Measurements from ENCODE around the gene DNAJA2. TPM values are rescaled to one million over a fixed set of nuclear protein-coding genes. Genes with fewer than 3 reads are reported as not detected.

The DNAJA2 gene
- polyA plus RNA-seq, 1 donor from 2014 or later: 99.5 TPM

GRCh38 chr16:46996952-46997458 is 23.5 kb upstream of the DNAJA2 start:
- Histone ChIP-seq H3F3A (ENCODE audit: insufficient read depth, low read length, poor library complexity, severe bottlenecking) (no peaks in the 10 kb centered on the region), H3K9ac (ENCODE audit: low read length) (no peak overlapping the region), H3K79me2 (replicated peaks; ENCODE audit: insufficient read depth, low read length) (no peaks in the 10 kb centered on the region), H3K27ac (ENCODE audit: low read length) (no peak overlapping the region), H3K4me2 (ENCODE audit: low read length) (no peak overlapping the region), H3K4me3 (ENCODE audit: low read length) (no peak overlapping the region), H4K20me1 (ENCODE audit: insufficient read depth) (no peaks in the 10 kb centered on the region), H3K36me3 (ENCODE audit: insufficient read depth, low read length) (no peaks in the 10 kb centered on the region), H3K27me3 (ENCODE audit: insufficient read depth, low read depth, low read length) (no peaks in the 10 kb centered on the region), H3K9me3 (ENCODE audit: low read length) (peaks cover 5% of the 10 kb centered on the region), H3K9me2 (ENCODE audit: insufficient read depth, low read length) (no peaks in the 10 kb centered on the region), H2AFZ (ENCODE audit: low read depth, low read length) (no peak overlapping the region)
- no peak for TF ChIP-seq CTCF (IDR thresholded peaks at IDR 0.05; ENCODE audit: poor library complexity, severe bottlenecking)
- TF ChIP-seq SMC3 (conservative IDR thresholded peaks at IDR 0.05; ENCODE audit: poor library complexity): no peak
- TF ChIP-seq EZH2 (IDR thresholded peaks at IDR 0.05; ENCODE audit: borderline replicate concordance, insufficient read depth, low read length, poor library complexity, severe bottlenecking): no peak
- no peak for TF ChIP-seq POLR2AphosphoS5 (IDR thresholded peaks at IDR 0.05)
- TF ChIP-seq REST (IDR thresholded peaks at IDR 0.05; ENCODE audit: borderline replicate concordance): no peak
- no peak for TF ChIP-seq EP300 (conservative IDR thresholded peaks at IDR 0.05; ENCODE audit: poor library complexity, severe bottlenecking)
- TF ChIP-seq TAF1 (IDR thresholded peaks at IDR 0.05; ENCODE audit: low read depth): no peak
- no peak for TF ChIP-seq RAD21 (conservative IDR thresholded peaks at IDR 0.05)
- TF ChIP-seq MXI1 (conservative IDR thresholded peaks at IDR 0.05; ENCODE audit: poor library complexity, severe bottlenecking): no peak

GRCh38 chr16:46996391-46996790 is 22.9 kb upstream of the DNAJA2 start:
- no peaks in the 10 kb centered on the region for H3K9me2 ChIP-seq (ENCODE audit: insufficient read depth, low read length)
- no peaks in the 10 kb centered on the region for H4K20me1 ChIP-seq (ENCODE audit: insufficient read depth)
- no peaks in the 10 kb centered on the region for H3K27me3 ChIP-seq (ENCODE audit: insufficient read depth, low read depth, low read length)
- no peaks in the 10 kb centered on the region for H3K79me2 ChIP-seq (replicated peaks; ENCODE audit: insufficient read depth, low read length)
- H3K36me3 ChIP-seq (ENCODE audit: insufficient read depth, low read length): no peaks in the 10 kb centered on the region
- TF ChIP-seq REST (IDR thresholded peaks at IDR 0.05; ENCODE audit: borderline replicate concordance) (no peak), MXI1 (conservative IDR thresholded peaks at IDR 0.05; ENCODE audit: poor library complexity, severe bottlenecking) (no peak), TAF1 (IDR thresholded peaks at IDR 0.05; ENCODE audit: low read depth) (no peak), EZH2 (IDR thresholded peaks at IDR 0.05; ENCODE audit: borderline replicate concordance, insufficient read depth, low read length, poor library complexity, severe bottlenecking) (no peak), EP300 (conservative IDR thresholded peaks at IDR 0.05; ENCODE audit: poor library complexity, severe bottlenecking) (no peak), CTCF (IDR thresholded peaks at IDR 0.05; ENCODE audit: poor library complexity, severe bottlenecking) (no peak), SMC3 (conservative IDR thresholded peaks at IDR 0.05; ENCODE audit: poor library complexity) (no peak), POLR2AphosphoS5 (IDR thresholded peaks at IDR 0.05) (no peak)
- H3K4me3 ChIP-seq (ENCODE audit: low read length): no peak overlapping the region
- H2AFZ ChIP-seq (ENCODE audit: low read depth, low read length): no peak overlapping the region
- H3K27ac ChIP-seq (ENCODE audit: low read length): no peak overlapping the region
- peaks cover 5% of the 10 kb centered on the region for H3K9me3 ChIP-seq (ENCODE audit: low read length)
- no peak overlapping the region for H3K4me2 ChIP-seq (ENCODE audit: low read length)
- no peak overlapping the region for H3K9ac ChIP-seq (ENCODE audit: low read length)
- no peaks in the 10 kb centered on the region for H3F3A ChIP-seq (ENCODE audit: insufficient read depth, low read length, poor library complexity, severe bottlenecking)
